ENCODE data around the gene PTPRN.

The PTPRN gene

GRCh38 chr2:219282375-219282774 lies 26.8 kb downstream of the PTPRN start:
- no peak overlapping the region for H3K4me3 ChIP-seq (ENCODE audit: low read depth, low read length)
- no peak for TF ChIP-seq CTCF (IDR thresholded peaks at IDR 0.05; ENCODE audit: low read depth, low read length, missing control alignments)
- no peak for DNase-seq (ENCODE audit: low read depth)

GRCh38 chr2:219281588-219281987 lies 27.6 kb downstream of the PTPRN start:
- H3K4me3 ChIP-seq (ENCODE audit: low read depth, low read length): no peak overlapping the region
- TF ChIP-seq CTCF (IDR thresholded peaks at IDR 0.05; ENCODE audit: low read depth, low read length, missing control alignments): no peak
- no peak for DNase-seq (ENCODE audit: low read depth)

DNA sequence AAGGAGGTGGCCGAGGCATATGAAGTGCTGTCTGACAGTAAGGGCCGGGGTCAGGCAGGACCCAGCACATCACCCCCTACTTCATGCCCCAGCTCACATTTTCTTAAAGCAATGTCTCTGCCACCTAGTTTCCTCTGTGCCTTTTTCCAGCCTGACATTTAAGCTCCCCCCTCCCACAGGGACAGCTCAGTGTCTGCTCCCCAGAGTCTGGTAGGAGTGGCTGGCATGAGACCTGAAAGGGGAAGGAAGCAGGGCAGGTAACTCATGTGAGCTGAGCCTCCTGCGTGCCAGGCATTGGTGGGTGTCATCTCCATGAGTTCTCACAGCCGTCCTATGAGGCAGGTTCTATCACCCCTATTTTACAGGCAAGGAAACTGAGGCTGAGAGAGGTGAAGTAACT lies 28.6 kb downstream of the PTPRN start:
- no peak for TF ChIP-seq CTCF (IDR thresholded peaks at IDR 0.05; ENCODE audit: low read depth, low read length, missing control alignments)
- no peak overlapping the region; the same call in 1 of the 2 replicates for H3K4me3 ChIP-seq (ENCODE audit: low read depth, low read length)
- no peak for DNase-seq (ENCODE audit: low read depth)

GRCh38 chr2:219279916-219280516 lies 29.2 kb downstream of the PTPRN start:
- H3K4me3 ChIP-seq (ENCODE audit: low read depth, low read length): peak overlapping the region; percentile 76
- peak; percentile 27 for TF ChIP-seq CTCF (IDR thresholded peaks at IDR 0.05; ENCODE audit: low read depth, low read length, missing control alignments)
- DNase-seq (ENCODE audit: low read depth): no peak

DNA sequence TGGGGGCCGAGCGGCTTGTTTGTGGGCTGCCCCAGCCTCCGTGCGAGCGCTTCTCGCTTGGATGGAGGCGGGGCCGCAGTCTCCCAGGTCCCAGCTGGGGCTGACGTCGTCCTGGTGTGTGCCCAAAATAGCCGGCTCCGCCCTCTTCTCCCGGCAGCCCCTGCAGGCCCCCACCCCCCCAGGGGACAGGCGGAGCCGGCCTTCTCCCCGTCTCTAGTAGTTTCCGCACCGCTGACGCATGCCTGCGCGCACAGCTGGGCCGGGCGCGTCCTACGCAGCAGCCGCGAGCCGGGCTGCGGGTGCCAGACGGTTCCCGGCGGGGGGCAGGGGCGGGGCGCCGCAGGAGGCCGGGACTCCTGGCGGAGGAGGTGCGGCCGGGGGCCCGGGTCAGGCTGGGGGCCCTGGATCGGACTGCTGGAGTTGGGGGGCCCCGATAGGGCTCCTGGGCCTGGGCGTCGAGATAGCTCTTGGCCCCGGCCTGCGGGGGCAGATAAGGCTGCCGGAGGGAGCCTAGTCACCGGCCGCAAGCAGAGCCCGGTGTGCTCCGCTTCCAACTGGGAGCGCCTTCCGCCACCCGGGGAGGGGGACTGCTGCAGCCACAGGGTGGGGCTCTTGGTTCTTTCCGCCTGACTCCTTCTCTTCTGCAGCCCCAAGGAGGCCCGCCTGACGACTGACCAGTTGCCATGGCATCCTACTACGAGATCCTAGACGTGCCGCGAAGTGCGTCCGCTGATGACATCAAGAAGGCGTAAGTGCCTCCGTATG lies 29.9 kb downstream of the PTPRN start, which contains the start of gene DNAJB2:
TSS of gene DNAJB2 (plus strand) at position 216 of the 765 bp plus-strand sequence. CDS start at position 684, 468 bp downstream.
- peak within 1 kb of the TSS; percentile 76 for H3K4me3 ChIP-seq (ENCODE audit: low read depth, low read length)
- DNase-seq (ENCODE audit: low read depth): peak; percentile 93
- no peak for TF ChIP-seq CTCF (IDR thresholded peaks at IDR 0.05; ENCODE audit: low read depth, low read length, missing control alignments)

DNA sequence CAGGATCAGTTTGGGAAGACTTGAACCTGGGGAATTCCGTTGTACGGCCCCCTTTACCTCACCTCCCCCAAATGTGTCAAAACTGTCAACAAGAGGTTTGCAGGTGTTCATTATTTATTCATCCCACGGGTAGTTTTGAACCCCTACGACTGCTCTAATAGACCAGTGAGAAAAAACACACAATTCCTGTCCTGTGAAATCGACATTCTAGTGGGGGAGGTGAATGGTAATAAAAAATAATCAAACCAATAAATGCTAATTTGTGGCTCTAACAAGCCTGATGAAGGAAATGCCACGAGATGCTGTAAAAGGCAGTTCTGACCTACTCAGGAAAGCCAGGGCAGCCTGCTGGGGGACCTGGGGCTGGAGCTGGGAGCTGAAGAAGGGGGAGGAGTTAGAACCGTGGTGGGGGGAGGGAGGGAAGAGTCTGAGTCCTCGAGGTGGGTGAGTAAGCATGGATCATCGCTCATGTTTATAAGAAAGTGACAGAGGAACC lies 30.5 kb downstream of the PTPRN start:
- no peak for TF ChIP-seq CTCF (IDR thresholded peaks at IDR 0.05; ENCODE audit: low read depth, low read length, missing control alignments)

More for the DNA sequence above, 30.5 kb downstream of the PTPRN start:
- DNase-seq (ENCODE audit: low read depth): no peak
- peak overlapping the region; percentile 60 for H3K4me3 ChIP-seq (ENCODE audit: low read depth, low read length)
